HG03521 (cell line): ENCODE results near the gene AMPH.

Experiments used
- ATAC-seq: cut with Tn5 transposase; IDR thresholded peaks from one replicate; pipeline ENCODE4 v1.9.1; 2021; ENCODE audit warnings: mild to moderate bottlenecking, moderate library complexity; ENCODE audit not compliant: unreplicated experiment

Gene AMPH

GRCh38 chr7:38630720-38631673 is at the start of gene AMPH:
TSS of gene AMPH (minus strand) at chr7:38631373. CDS start at chr7:38631351, 22 bp downstream.
- no peak for ATAC-seq

GRCh38 chr7:38679419-38679818 is 48.2 kb upstream of the AMPH start:
- ATAC-seq: no peak

- no peak for ATAC-seq
Measured at GRCh38 chr7:38678698-38679054, 47.5 kb upstream of the AMPH start.

GRCh38 chr7:38677981-38678697 is 47.0 kb upstream of the AMPH start:
- no peak for ATAC-seq

- no peak for ATAC-seq
Measured at GRCh38 chr7:38675494-38676106, 44.4 kb upstream of the AMPH start.

GRCh38 chr7:38674513-38674912 is 43.3 kb upstream of the AMPH start:
- no peak for ATAC-seq

- ATAC-seq: no peak
Measured at GRCh38 chr7:38673795-38674194, 42.6 kb upstream of the AMPH start.

DNA sequence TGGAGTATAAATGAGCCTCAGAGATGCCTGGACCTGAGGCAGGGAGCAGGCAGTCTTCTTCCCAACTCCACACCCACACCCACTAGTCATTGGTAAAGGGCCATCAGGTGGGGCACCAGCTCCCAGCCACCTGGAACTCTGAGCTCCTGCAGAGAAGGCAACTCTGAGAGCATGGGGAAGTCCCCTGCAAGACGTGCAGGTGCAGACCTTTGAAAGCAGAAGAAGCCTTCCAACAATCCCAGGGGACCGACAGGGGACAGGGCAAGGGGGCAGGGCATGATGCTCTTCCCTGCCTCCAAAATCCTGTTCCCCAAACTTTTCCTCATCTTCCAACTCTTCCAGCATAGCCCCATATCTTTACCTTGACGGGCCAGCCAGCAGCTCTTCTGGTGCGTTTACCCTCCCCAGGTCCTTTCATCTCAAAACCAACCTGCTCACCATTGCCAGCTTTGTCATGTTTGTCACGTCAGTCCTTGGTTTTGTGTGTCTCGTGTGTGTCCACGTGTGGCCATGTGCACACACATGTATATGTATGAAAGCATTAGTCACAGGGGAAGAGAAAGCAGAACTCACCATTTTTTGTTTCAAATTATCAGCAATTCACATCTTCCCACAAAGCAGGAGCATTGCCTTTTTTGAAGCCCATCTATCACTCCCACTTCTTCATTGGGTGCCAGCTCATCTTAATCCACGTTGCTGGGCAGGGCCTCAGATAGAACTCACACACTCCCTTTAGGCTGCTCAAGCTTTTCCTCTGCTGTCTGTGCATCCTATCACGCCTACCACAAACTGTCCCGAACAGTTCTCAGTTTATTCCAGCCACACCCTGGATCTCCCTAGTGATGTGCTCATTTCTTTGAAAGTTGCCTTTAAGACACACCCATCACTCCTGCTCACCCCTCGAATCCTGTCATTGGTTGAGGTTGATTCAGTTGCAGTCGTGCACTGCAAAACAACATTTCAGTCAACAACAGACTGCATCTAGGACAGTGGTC is 41.0 kb upstream of the AMPH start:
- ATAC-seq: no peak

DNA sequence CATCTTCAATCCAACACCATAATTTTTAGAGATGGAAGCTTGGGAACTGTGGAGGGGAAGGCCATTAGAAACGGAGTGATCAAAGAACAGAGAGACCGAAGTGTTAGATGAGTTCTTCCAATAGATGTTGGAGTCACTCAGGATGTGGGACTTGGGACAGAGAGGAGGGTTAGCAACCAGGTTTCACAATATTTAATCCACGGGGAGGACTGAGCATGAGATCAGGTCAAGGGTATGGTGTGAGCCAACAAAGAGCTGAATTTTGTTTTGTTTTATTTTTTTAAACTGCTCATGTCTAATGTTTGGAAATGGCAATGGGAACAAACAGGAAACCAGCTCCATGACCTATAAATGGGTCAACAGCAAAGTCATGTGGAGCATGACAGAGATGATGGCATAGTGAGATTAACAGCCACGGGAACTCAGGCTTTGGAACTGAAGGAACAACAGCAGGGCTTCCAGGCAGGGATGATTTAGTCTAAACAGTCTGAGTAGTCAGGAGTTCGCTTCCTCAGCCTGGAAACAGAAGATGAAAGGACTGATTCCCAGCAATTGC is 38.9 kb upstream of the AMPH start:
- ATAC-seq: no peak

DNA sequence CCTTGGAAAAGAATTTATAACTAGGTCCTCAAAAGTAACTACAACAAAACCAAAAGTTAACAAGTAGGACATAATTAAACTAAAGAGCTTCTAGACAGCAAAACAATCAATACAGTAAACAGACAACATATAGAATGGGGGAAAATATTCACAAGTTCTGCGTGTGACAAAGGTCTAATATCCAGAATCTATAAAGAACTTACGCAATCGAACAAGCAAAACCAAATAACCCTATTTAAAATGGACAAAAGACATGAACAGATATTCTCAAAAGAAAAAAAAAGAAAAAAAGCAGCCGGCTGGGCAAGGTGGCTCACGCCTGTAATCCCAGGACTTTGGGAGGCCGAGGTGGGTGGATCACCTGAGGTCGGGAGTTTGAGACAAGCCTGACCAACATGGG is 33.8 kb upstream of the AMPH start:
- ATAC-seq: no peak

- ATAC-seq: no peak
Measured at GRCh38 chr7:38660427-38661099, 29.4 kb upstream of the AMPH start.

- ATAC-seq: no peak
Measured at GRCh38 chr7:38659931-38660330, 28.8 kb upstream of the AMPH start.

DNA sequence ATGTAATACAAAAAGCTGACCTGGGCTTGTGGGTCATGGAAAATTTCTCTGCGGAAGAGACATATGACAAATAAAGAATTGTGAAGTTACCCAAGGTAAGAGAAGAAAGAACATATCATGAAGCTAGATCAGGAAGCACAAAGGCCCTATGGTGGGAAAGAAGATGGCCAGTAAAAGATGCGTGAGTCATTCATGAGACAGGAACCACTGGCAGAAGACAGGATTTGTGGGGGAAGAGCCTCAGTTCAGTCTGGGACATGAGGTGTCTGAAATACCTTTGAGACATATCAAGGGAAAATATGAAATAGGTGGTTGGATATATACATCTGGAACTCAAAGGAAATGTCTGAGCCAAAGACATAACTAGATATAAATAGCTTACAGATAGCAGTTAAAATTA is 27.7 kb upstream of the AMPH start:
- no peak for ATAC-seq

GRCh38 chr7:38656968-38657367 is 25.8 kb upstream of the AMPH start:
- ATAC-seq: no peak

DNA sequence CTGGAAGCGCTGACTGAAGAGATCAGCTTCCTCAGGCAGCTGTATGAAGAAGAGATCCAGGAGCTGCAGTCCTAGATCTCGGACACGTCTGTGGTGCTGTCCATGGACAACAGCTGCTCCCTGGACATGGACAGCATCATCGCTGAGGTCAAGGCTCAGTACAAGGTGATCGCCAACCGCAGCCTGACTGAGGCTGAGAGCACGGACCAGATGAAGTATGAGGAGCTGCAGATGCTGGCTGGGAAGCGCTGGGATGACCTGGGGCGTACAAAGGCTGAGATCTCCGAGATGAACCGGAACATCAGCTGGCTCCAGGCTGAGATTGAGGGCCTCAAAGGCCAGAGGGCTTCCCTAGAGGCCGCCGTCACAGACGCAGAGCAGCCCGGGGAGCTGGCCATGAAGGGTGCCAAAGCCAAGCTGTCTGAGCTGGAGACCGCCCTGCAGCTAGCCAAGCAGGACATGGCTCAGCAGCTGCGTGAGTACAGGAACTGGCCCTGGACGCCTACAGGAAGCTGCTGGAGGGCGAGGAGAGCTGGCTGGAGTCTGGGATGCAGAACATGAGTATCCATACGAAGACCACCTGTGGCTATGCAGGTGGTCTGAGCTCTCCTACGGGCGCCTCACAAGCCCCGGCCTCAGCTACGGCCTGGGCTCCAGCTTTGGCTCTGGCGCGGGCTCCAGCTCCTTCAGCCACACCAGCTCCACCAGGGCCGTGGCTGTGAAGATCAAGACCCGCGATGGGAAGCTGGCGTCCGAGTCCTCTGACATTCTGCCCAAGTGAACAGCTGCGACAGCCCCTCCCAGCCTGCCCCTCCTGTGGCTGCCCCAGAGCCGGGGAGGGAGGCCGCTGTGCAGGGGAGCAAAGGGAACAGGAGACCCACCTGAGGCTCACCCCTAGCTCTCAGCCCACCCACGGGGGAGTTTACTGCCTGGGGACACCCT is 24.9 kb upstream of the AMPH start:
- no peak for ATAC-seq

GRCh38 chr7:38637957-38638356 is 6.8 kb upstream of the AMPH start:
- ATAC-seq: no peak

DNA sequence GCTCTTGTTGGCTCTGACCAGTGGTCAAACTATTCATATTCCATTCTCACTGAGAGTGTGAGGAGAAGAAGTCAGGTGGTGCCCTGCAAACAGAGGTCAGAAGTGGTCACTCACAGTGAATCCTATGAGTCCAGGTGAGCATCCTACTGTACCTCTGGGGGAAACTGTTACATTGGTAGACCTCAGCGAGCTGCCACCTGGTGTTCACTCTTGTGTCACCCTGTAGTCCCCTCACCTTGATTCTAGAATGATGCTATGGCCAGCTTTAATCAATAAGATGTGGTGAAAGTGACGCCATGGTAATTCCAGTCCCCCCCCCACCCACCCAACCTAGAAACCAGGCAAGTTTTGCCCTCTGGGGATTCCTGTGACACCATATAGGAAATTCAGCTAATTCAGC is 1.2 kb upstream of the AMPH start:
- ATAC-seq: no peak

DNA sequence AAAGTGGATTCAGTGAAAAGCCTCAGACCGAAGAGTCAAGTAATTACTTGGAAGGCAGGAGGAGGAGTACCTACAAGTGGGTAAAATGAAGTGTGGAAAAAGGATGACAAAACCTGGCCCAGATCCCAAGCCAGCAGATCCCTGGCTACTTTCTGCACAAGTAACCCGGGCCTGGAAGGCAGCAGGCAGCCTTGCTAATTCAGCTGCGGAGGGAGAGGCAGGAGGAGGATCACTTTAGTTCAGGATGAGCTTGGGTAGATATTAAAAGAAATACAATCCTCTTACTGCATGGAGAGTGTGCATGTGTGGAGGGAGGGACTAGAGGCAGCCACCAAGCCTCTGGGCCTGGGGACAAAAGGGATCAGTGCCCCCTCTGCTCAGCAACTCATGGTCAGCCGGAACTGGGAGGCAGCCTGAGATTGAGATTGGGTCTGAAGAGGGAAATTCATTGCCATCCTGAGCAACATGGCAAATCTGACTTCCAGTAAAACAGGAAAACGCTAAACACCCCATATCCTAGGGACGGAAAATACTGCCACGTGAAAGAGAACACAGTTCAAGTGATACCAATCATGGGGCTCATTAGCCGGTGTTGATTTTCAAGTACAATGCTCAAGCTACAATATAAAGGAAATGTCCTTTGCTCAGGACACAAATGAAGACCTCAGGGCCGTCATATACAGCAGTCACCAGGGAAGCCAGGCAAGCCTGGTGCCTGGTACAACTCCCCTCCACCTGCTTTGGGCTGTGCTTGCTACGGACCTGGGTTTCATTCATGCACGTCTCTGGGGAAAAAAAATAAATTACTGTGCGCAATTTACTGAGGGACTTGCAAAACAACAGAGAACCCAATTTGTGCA is 1.3 kb downstream of the AMPH start:
- ATAC-seq: no peak
